Measurements from ENCODE around the gene MYMX.

DNA sequence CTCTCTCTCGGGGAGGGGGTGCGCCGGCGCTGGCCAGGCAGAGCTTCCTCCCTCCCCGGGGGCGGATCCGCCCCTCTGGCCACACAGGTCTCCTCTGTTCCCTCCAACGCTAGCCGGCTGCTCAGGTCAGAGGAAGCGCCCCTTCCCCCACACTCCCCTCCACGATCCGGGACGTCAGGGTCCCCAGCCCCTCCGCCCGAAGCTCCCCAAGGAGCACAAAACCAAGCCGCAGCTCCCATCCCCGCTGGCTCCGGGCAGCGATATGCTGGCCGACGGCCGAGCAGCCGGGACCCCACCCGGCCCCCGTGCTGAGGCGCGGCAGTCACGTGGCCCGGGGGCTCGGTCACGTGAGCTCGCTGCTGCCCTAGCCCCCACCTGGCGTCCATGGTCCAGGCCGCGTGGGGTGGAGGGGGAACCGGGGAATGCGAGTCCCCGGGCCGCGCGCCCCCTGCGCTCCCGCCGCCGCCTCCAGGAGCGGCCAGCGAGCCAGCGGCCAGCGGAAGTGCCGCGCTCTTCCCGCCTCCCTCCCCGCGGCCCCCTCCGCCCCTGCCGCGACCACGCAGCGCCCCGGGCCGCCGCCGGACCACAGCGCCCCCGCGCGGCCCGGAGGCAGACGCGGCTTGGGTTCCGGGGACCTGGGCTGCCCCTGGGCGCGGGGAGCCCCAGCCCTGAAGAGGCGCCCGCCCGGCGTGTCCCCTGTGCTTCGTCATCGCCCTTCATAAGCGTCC is 40.5 kb downstream of the MYMX start, which contains the start of gene SLC35B2:
- TF ChIP-seq FOXJ3 (CRISPR knock-in tag; IDR thresholded peaks at IDR 0.05; ENCODE audit: borderline replicate concordance), result no peak; the same call in 1 of the 2 replicates
- no peak for TF ChIP-seq TCF7 (IDR thresholded peaks at IDR 0.05; ENCODE audit: low read depth)
- TF ChIP-seq ZNF432 (CRISPR knock-in tag; IDR thresholded peaks at IDR 0.05; ENCODE audit: borderline replicate concordance), result no peak
- TF ChIP-seq CHD2 (IDR thresholded peaks at IDR 0.05; ENCODE audit: low read depth, low read length), result no peak; the same call in 1 of the 2 replicates
- TF ChIP-seq POLR2A (IDR thresholded peaks at IDR 0.05; ENCODE audit: insufficient read depth in 1 of 2, low read depth in 2 of 2, low read length in 2 of 2), result peak in 1 of 2 experiments; percentile 70; a peak in 2 of 4 replicates
- TF ChIP-seq CTCF (CRISPR knock-in tag; IDR thresholded peaks at IDR 0.05), result peak; percentile 73
- TF ChIP-seq ZMYM4 (CRISPR knock-in tag; IDR thresholded peaks at IDR 0.05), result peak; percentile 88; the same call in 1 of the 2 replicates
- no peak for TF ChIP-seq CREM (IDR thresholded peaks at IDR 0.05)
- no peak for TF ChIP-seq CREM (CRISPR knock-in tag; IDR thresholded peaks at IDR 0.05)
- no peak for TF ChIP-seq SUZ12 (IDR thresholded peaks at IDR 0.05; ENCODE audit: low read depth, low read length)
- TF ChIP-seq POLR2AphosphoS5 (IDR thresholded peaks at IDR 0.05; ENCODE audit: low read depth, low read length), result peak; percentile 59; the same call in 1 of the 2 replicates
